Natural killer cell (primary cell): Measurements from ENCODE around the gene CERS6. TPM values are rescaled to one million over a fixed set of nuclear protein-coding genes. Genes with fewer than 3 reads are reported as not detected.

Source experiments
- ATAC-seq, 3 donors: fragments of 150-1000 bp in 2 of 3; fragments of 200-7000 bp in 1 of 3; cut with Tn5 transposase; 1 replicate in 1 of 3; 2 replicates in 2 of 3; pipeline ENCODE4 v1.10.0; 2021; ENCODE audit warnings: mild to moderate bottlenecking in 2 of 3, moderate library complexity in 2 of 3
- DNase-seq, 2 donors: peaks; one replicate each; pipeline versions ENCODE4 v3.0.0 to v3.0.0-alpha.2; 2013 to 2021; ENCODE audit warnings: mixed read lengths in 1 of 2
- H3K27ac ChIP-seq: one replicate; pipeline ENCODE4 v1.5.1; 2013; ENCODE audit warnings: mild to moderate bottlenecking, low read length
- H3K27me3 ChIP-seq: one replicate; pipeline ENCODE4 v1.6.1; 2013; ENCODE audit warnings: low read length; ENCODE audit not compliant: control insufficient read depth, insufficient read depth
- H3K36me3 ChIP-seq: one replicate; pipeline ENCODE4 v1.6.1; 2013; ENCODE audit warnings: low read length; ENCODE audit not compliant: control insufficient read depth, insufficient read depth
- H3K4me1 ChIP-seq: one replicate; pipeline ENCODE4 v1.6.1; 2013; ENCODE audit warnings: low read length; ENCODE audit not compliant: control insufficient read depth, insufficient read depth
- H3K4me3 ChIP-seq: one replicate; pipeline ENCODE4 v1.5.1; 2013; ENCODE audit warnings: low read length
- H3K9me3 ChIP-seq: one replicate; pipeline ENCODE4 v1.6.1; 2013; ENCODE audit warnings: low read length; ENCODE audit not compliant: control insufficient read depth, insufficient read depth
- H3K27ac Mint-ChIP-seq, 2 donors: one replicate each; pipeline ENCODE4 v1.8.0; 2022; ENCODE audit warnings: mild to moderate bottlenecking in 2 of 2, mixed read lengths in 2 of 2, moderate library complexity in 1 of 2
- H3K27me3 Mint-ChIP-seq, 2 donors: one replicate each; pipeline ENCODE4 v1.8.0; 2022; ENCODE audit warnings: low read depth in 2 of 2, mixed read lengths in 2 of 2
- H3K36me3 Mint-ChIP-seq: one replicate; pipeline ENCODE4 v1.8.0; 2022; ENCODE audit warnings: mixed read lengths
- H3K4me1 Mint-ChIP-seq, 2 donors: one replicate each; pipeline ENCODE4 v1.8.0; 2022; ENCODE audit warnings: mixed read lengths in 2 of 2
- H3K4me3 Mint-ChIP-seq: one replicate; pipeline ENCODE4 v1.8.0; 2022; ENCODE audit warnings: mild to moderate bottlenecking, moderate library complexity, mixed read lengths
- H3K9me3 Mint-ChIP-seq, 2 donors: one replicate each; pipeline ENCODE4 v1.8.0; 2022; ENCODE audit warnings: mixed read lengths in 2 of 2
- CTCF ChIP-seq: fragments of 200-600 bp; IDR thresholded peaks from one replicate; pipeline ENCODE4 v1.8.0; 2022; ENCODE audit warnings: antibody characterized with exemption
- WGBS: methylation state at CpG from one replicate; pipeline ENCODE4 v1.1.7; 2013; ENCODE audit warnings: missing lambda C conversion rate; ENCODE audit not compliant: insufficient coverage; 5-methylcytosine and 5-hydroxymethylcytosine counted together
- intact Hi-C: fragments of 100-400 bp; cut with micrococcal nuclease; formaldehyde crosslinking; loops from one replicate; pipeline ENCODE4 v1.14.2; 2022
- total RNA-seq, 4 donors: library from RNA; stranded (reverse); fragments of 120-200 nt in 1 of 4; gene quantifications; one replicate each; pipeline versions ENCODE4 v1.2.3 to v1.2.4, GENCODE V29; 2013 to 2022

Gene CERS6
- total RNA-seq, 3 donors from 2014 or later (not counting 1 experiment from before 2014, with no cell fraction given): 9.1 to 13.5 (median 11.8) TPM

GRCh38 chr2:168475636-168476035 lies 19.6 kb downstream of the CERS6 start:
- intact Hi-C loops: no loop called here
- no peaks in the 10 kb centered on the region for H3K27me3 ChIP-seq
- no peaks in the 10 kb centered on the region for H3K27me3 Mint-ChIP-seq
- no peak for DNase-seq
- H3K27ac ChIP-seq: no peak overlapping the region
- WGBS: 100% methylated on average over 1 of the region's 4 CpGs
- no peaks in the 10 kb centered on the region for H3K36me3 ChIP-seq
- H3K4me3 ChIP-seq: no peak overlapping the region
- ATAC-seq: no peak
- no peaks in the 10 kb centered on the region for H3K36me3 Mint-ChIP-seq
- no peaks in the 10 kb centered on the region for H3K9me3 Mint-ChIP-seq
- no peak overlapping the region for H3K4me3 Mint-ChIP-seq
- no peak overlapping the region for H3K27ac Mint-ChIP-seq
- TF ChIP-seq CTCF: no peak
- H3K4me1 ChIP-seq: peaks cover 3% of the 10 kb centered on the region
- H3K9me3 ChIP-seq: no peaks in the 10 kb centered on the region
- H3K4me1 Mint-ChIP-seq: peaks cover 23 to 36% of the 10 kb centered on the region in 2 donors

- no peaks in the 10 kb centered on the region for H3K27me3 ChIP-seq
- ATAC-seq: no peak
- Mint-ChIP-seq H3K4me3 (no peak overlapping the region), H3K27me3 (no peaks in the 10 kb centered on the region), H3K36me3 (no peaks in the 10 kb centered on the region), H3K27ac (no peak overlapping the region), H3K4me1 (peaks cover 14 to 35% of the 10 kb centered on the region in 2 donors), H3K9me3 (no peaks in the 10 kb centered on the region)
- no peak for TF ChIP-seq CTCF
- no peak for DNase-seq
- H3K9me3 ChIP-seq: no peaks in the 10 kb centered on the region
- 95% methylated on average over 1 of the region's 1 CpG for WGBS
- H3K4me3 ChIP-seq: no peak overlapping the region
- intact Hi-C loops: no loop called here
- no peak overlapping the region for H3K27ac ChIP-seq
- H3K36me3 ChIP-seq: no peaks in the 10 kb centered on the region
- no peaks in the 10 kb centered on the region for H3K4me1 ChIP-seq
Measured at GRCh38 chr2:168478206-168478605, 22.1 kb downstream of the CERS6 start.

- no peaks in the 10 kb centered on the region for H3K36me3 Mint-ChIP-seq
- no peak overlapping the region for H3K4me3 ChIP-seq
- TF ChIP-seq CTCF: no peak
- H3K9me3 ChIP-seq: no peaks in the 10 kb centered on the region
- H3K27ac ChIP-seq: no peak overlapping the region
- DNase-seq: no peak
- no peaks in the 10 kb centered on the region for H3K27me3 ChIP-seq
- H3K4me1 Mint-ChIP-seq: peaks cover 20 to 42% of the 10 kb centered on the region in 2 donors
- no peaks in the 10 kb centered on the region for H3K9me3 Mint-ChIP-seq
- no peak for ATAC-seq
- 90% methylated on average over 3 of the region's 3 CpGs for WGBS
- no peak overlapping the region for H3K27ac Mint-ChIP-seq
- H3K36me3 ChIP-seq: no peaks in the 10 kb centered on the region
- H3K27me3 Mint-ChIP-seq: no peaks in the 10 kb centered on the region
- intact Hi-C loops: loop anchor here (10.0 kb wide), 1 partner anchor 106 kb away; no protein-coding TSS in a partner anchor
- no peak overlapping the region for H3K4me3 Mint-ChIP-seq
- no peaks in the 10 kb centered on the region for H3K4me1 ChIP-seq
Measured at GRCh38 chr2:168480356-168480755, 24.3 kb downstream of the CERS6 start.

- Histone ChIP-seq H3K36me3 (no peaks in the 10 kb centered on the region), H3K4me3 (no peak overlapping the region), H3K4me1 (no peaks in the 10 kb centered on the region), H3K9me3 (no peaks in the 10 kb centered on the region), H3K27ac (no peak overlapping the region), H3K27me3 (no peaks in the 10 kb centered on the region)
- no peak for DNase-seq
- TF ChIP-seq CTCF: no peak
- H3K27ac Mint-ChIP-seq: no peak overlapping the region
- H3K36me3 Mint-ChIP-seq: no peaks in the 10 kb centered on the region
- intact Hi-C loops: loop anchor here (10.0 kb wide), 1 partner anchor 106 kb away; no protein-coding TSS in a partner anchor
- ATAC-seq: no peak
- peaks cover 20 to 48% of the 10 kb centered on the region in 2 donors for H3K4me1 Mint-ChIP-seq
- no peak overlapping the region for H3K4me3 Mint-ChIP-seq
- WGBS: 94% methylated on average over 15 of the region's 15 CpGs
- no peaks in the 10 kb centered on the region for H3K27me3 Mint-ChIP-seq
- H3K9me3 Mint-ChIP-seq: no peaks in the 10 kb centered on the region
Measured at GRCh38 chr2:168480825-168481585, 24.9 kb downstream of the CERS6 start.
